Inflammatory macrophage treated with lipopolysaccharide for 4 hours (primary cell): ENCODE measurements around the gene ELMOD1.

Source experiments
- DNase-seq: peaks from one replicate; pipeline ENCODE4 v3.0.0-alpha.2; 2020

The ELMOD1 gene

DNA sequence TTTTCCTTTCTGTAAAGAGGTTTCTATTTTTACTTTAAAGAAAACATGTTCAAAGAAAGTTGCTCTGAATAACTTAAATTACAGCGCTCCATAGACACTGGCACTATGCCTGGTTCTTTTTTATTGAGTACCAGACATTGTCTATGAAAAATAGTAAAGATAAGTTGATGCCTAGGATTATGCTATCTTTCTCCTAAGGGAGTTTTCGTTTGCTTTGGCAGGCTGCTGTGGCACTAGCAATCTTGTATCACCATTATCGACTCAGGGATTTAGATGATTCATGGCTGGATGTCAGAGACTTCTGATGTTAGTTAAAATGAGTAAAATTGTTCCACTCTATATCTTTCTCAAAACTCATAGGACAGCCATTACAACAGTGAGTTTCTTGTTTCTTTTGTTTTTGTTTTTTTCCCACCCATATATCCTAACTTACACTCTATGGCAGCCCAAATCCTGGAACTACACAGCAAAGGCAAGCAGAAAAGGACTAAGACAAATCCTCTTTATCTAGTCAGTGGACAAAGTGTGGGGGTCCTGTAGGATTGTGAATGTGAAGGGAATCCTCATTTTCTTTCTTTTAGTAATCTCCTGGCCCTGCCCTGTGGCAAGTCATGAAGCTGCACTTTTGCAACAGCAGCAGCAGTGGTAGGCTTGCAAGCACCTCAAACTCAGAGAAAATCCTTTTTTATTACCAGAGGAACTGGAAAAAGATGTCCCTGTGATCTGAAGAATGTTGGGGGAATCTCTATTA lies 100.2 kb downstream of the ELMOD1 start:
- no peak for DNase-seq

- DNase-seq: no peak
These were observed 104.5 kb downstream of the ELMOD1 start for GRCh38 chr11:107695446-107695845.

DNA sequence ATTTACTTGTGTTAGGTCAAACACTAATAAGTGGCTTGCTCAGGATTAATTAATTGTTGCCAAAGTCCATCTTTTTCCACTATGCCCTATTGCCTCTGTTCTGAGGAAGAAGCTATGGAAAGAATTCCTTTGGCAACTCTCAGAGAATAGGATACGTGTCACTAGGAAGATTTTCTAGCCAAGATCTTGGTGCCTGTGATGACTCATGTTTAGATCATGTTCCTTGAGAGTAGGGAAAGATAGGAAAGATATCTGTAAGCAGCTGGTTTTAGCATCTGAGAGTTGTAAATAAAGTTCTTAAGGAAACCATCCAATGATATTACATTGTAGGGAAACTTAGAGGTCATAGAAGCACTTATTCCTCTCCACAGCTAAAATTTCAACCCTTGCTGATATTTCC lies 105.2 kb downstream of the ELMOD1 start:
- DNase-seq: no peak

- DNase-seq: no peak
These were observed 106.3 kb downstream of the ELMOD1 start for GRCh38 chr11:107697291-107697690.

DNA sequence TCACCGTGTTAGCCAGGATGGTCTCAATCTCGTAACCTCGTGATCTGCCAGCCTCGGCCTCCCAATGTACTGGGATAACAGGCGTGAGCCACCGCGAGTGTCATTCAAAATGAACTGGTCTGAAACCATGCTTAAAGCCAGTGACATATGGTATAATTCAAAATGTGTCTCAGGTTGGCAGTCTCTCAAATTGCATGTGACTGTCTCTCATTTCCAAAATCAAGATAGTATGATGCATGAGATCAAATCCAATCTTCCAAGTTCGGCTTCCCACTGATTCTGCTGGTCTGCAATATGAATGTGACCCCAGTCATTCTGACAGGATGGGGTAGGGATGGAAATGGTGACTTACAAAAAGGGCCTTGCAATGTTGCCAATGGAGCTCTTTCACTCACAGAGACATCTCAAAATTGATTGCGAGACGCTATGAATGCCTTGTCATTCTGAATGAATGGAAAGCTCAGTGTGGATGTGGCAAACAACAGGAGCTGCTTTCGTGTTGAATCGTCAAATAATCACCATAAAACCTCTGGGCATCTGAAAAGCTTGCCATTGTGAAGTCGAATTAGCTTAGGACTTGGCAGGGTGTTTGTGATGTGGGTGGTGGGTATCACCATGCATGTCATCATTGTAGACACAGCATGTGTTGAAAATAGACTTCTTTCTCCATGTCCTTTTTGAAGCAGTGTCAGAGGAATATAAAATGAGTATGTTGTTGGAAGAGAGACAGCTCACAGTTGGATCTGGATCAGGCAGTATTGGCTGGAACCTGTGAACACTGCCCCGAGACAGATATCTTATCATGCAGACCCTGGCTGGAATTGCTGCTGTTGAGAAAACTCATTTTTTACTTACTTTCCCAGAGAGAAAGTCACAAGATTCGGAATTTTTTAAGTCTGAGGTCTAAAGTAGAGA lies 108.7 kb downstream of the ELMOD1 start:
- DNase-seq: no peak

DNA sequence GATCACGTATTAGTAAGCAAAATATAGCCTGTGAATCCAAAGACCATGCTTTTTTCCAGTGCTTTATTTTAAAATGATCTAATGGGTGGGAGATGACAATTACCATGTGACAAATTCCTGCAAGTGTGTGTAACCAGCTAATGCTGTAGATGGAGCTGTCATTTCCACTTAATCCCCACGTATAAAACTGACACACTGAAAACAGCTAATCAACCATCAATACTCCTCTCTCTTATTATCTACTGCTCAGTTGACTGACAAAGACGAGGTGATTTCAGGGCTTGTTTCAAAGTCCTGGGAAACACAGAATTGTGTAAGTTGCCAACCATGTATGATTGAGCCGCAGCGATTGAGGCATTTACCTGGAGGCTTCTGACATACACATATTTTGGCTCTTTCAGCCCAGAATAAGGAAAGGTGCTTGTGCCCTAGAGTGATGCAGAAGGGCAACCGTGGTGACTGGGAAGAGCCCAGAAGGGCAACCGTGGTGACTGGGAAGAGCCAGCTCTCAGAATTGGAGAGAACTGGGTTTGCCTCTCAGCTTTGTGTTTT lies 111.2 kb downstream of the ELMOD1 start:
- DNase-seq: no peak

DNA sequence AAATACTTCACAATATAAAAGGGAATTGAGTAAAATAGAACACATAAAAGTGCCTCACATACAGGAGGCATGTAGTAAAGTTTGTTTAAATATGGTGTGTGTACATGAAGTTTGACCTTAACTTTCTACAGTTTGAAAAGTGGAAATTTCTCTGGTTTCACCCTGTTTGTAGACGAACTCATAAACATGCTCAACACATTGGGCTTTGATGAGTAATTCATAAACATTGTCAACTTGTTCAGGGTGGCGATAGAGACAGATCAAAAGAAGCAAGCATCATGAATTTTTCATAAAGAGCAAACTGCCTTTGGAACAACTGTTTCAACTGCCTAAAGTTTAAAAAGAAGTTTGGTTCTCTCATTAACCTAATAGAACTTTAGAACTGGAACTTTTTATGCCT lies 111.8 kb downstream of the ELMOD1 start:
- no peak for DNase-seq

- DNase-seq: no peak
These were observed 113.5 kb downstream of the ELMOD1 start for GRCh38 chr11:107704451-107704850.

DNA sequence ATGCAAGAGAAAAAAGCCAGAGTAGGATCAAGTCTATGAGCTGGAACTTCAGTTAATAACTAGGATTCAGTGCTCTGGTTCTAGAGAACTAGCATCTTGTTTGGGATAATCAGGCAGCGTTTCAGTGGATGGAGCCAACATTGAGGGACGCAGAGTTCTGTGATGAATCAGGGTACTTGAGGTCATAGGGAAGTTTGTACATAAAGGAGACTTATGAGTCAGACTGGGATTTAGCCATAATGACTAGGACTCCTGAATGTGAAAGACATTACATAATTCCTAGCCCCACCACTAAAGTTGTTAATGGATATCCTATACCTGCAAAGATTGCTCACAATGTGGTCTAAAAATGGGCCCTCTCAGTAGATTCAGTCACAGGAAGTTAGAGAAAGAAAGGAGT lies 114.1 kb downstream of the ELMOD1 start:
- peak; percentile 27 for DNase-seq

GRCh38 chr11:107706531-107706930 lies 115.6 kb downstream of the ELMOD1 start:
- DNase-seq: no peak

- no peak for DNase-seq
These were observed 116.3 kb downstream of the ELMOD1 start for GRCh38 chr11:107707215-107707671.

DNA sequence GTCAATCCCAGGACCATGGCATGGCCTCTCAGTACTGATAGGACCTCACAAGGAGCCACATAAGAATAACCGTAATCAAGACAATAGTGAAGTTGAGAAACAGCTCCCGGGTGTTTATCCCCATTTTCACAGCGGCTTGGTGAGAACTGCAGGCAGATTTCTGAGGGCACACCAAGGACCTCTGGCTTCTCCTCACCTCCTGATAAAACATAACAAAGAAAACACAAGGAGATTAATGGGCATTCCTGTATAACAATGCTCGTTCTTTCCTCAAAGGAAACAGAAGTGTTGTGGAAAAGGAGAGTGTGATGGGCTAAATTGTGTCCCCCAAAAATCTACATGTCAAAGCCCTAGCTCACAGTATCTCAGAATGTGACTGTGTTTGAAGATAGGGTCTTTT lies 116.9 kb downstream of the ELMOD1 start:
- no peak for DNase-seq

- no peak for DNase-seq
These were observed 117.8 kb downstream of the ELMOD1 start for GRCh38 chr11:107708792-107709191.

DNA sequence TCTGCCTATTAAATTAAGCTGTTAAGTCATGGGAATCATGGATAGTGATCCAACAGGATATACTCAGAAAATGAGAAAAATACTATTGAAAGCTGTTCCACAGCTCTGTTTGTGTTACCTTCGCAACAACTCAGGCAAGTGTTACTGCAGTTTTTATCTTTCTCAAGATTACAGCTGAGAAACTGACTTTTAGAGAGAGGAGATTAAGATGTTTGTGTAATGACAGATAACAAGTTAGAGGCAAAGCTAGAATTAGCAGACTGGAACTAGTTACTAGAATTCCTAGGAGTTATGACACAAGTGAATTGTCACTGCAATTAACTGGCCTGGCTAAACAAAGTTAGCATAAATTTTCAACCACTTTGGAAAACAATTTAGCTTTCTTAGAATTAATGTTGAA lies 119.4 kb downstream of the ELMOD1 start:
- no peak for DNase-seq

- DNase-seq: no peak
These were observed 121.2 kb downstream of the ELMOD1 start, which contains the start of gene SLN for GRCh38 chr11:107711861-107712755. SLN (minus strand) TSS chr11:107712056.

- no peak for DNase-seq
These were observed 122.1 kb downstream of the ELMOD1 start for GRCh38 chr11:107713009-107713408.
